ENCODE measurements around the gene ZNF732.
A peak's percentile ranks its signal among the peaks of the same experiment; 100 is the strongest.
"Not testable (repeated sequence)": the region's sequence is repeated elsewhere in the genome, so short reads cannot be mapped to it uniquely, and the experiment has no call there.

The ZNF732 gene

GRCh38 chr4:304969-305680 is at the start of gene ZNF732:
TSS of gene ZNF732 (minus strand) at chr4:305474. CDS start at chr4:305310, 164 bp downstream.
- DNase-seq (ENCODE audit: low read depth, low spot score): peak; percentile 95

- no peak for DNase-seq (ENCODE audit: low read depth, low spot score)
These were observed 34.7 kb upstream of the ZNF732 start for GRCh38 chr4:340011-340410.

DNA sequence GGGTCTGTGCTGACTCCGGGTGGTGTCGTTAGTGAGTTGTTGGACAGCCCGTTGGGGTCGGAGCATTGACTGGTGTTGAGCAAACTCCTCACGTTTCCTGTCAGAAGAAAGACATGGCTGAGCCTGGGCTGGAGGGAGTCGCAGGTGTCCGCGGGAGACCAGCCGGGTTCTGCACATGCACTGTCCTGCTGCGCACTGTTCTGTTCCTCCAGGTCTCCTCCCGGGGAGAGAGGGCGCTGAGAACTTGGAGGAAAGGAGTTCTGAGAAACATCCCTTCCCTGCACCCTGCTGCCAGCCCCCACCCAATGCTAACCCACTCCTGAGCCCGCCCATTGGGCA is 33.5 kb upstream of the ZNF732 start:
- peak; percentile 13 for DNase-seq (ENCODE audit: low read depth, low spot score)

DNA sequence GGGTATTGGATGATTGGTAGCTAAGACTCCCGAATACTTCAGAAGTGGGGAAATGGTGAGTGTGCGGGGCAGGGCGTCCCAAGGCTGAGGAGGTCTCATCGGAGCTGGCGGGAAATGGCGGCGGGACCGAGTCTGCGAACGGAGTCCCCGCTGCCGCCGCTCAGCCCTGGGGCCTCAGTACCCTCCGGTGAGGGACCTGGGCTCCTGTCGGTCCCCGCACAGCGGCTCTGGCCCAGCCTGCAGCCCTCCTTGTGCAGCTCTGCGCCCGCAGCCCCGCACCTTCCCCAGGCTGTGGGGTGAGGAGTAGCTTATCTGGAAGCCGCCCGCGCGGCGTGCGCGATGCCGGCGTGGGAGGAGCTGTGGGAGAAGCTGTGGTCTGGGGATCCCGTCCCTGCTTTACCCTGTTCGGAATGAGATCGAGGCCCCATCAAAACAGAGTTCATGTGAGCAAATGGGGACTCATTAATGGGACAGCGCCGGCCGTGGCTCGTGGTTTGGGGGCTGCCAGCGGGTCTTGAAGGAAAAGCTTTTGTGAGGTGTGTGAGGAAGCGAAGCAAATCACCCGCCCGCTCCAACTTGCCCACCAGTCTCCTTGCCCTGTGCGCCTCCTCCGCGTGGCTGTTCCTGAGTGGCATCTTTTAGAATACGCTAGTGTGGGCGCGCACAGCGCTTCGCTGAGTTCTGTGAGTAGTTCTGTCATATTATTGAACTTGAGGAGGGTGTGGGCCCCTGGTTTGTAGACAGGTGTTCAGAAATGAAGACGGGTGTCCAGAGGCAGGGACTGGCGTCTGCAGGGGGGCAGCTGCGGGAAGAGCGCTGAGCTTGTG is 32.9 kb upstream of the ZNF732 start:
- DNase-seq (ENCODE audit: low read depth, low spot score): no peak

DNA sequence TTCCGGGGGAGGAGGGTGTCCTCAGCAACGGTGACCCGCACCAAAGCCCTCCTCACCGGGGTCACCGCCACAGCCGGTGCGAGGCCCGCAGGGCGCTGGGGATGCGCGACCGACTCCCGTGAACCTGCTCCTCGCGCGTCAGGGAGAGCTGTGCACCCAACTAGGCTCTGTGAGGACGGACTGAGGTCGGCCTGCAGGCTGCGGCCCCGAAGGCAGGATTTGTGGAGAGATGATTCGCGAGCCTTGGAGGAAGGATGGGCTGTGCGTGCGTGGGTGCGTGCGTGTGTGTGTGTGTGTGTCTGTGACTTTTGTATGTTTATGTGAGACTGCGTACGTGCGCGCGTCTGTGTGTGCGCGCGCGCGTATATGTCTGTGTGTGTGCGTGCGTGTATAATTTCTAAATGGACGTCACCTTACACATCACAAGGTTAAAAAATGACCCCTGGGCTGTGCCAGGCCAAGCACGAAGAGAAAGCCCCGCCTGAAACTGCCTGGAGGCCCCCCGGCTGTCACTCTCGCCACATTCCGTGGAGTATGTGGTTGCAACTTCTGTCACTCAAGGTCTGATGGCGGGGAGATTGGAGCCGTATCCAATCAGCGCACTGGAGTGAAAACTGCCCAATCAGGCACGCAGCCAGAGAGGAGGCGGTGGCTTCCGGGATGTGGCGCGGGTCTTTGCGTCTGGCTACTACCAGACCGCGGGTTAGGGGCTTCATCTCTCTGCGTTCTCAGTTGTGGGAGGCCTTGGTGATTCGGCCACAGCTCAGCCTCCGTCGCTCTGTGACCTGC is 32.1 kb upstream of the ZNF732 start, which contains the start of gene ZNF141:
TSS of gene ZNF141 (plus strand) at position 672 of the 789 bp plus-strand sequence. CDS start 170 bp downstream, outside the sequence.
- peak; percentile 99 for DNase-seq (ENCODE audit: low read depth, low spot score)

- no peak for DNase-seq (ENCODE audit: low read depth, low spot score)
These were observed 31.5 kb upstream of the ZNF732 start for GRCh38 chr4:336893-337142.

DNA sequence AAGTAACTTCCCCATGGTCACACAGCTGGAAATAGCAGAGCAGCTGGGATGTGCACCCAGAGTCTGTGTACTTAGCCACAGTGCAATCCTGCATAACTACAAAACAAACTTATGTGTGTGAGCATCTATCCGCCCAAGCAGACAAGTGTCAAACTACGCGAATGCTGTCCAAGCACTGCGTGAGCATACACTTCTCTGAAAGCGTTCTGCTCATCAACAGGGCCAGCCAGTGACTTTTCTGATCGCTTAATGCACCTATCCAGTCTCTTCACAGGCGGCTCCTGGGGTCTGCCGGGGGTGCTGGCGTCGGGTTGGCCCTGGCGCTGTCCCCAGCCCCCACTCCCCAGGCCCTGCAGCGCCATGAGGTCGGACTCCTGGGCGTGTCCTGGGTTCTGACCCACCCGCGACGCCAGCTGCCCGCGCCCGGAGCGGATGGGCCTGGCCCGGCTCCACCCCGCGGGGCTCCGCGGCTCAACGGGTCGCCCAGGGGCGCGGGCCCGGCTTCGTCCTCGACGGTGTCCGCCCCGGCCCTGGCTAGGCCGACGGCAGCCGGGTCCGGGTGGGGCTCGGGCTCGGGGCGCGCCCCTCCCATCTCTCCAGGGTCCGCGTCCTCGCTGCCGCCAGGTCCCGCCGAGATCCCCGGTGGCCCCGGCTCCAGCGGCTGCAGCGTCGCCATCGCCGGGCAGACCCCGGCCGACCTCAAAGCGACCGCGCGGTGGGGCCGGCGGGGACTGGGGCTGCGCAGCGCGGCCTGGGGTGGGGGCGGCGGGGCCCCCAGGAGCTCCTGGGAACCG is 31.0 kb upstream of the ZNF732 start:
- DNase-seq (ENCODE audit: low read depth, low spot score): peak; percentile 15

GRCh38 chr4:335515-335914 is 30.2 kb upstream of the ZNF732 start:
- no peak for DNase-seq (ENCODE audit: low read depth, low spot score)

DNA sequence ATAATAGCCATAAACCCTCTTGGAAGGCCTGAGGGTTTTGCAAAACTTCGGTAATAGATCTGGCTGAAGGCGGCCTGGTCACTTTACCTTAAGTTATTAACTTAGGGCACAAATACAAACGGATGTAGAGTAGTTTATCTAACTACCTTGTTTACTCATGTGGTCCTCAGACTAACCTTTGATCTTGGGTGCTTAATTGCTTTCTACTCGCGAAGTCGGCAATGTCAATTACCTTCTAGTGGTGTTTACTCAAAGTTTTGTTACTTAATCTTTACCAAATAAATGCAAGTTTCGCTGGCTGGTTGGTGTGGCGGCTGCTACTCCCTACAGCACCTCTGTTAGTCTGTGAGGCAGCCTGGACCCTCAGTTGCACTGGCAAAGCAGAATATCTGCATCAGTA is 23.5 kb upstream of the ZNF732 start:
- DNase-seq (ENCODE audit: low read depth, low spot score): no peak

GRCh38 chr4:314296-314903 is 9.1 kb upstream of the ZNF732 start:
- no peak for DNase-seq (ENCODE audit: low read depth, low spot score)

DNA sequence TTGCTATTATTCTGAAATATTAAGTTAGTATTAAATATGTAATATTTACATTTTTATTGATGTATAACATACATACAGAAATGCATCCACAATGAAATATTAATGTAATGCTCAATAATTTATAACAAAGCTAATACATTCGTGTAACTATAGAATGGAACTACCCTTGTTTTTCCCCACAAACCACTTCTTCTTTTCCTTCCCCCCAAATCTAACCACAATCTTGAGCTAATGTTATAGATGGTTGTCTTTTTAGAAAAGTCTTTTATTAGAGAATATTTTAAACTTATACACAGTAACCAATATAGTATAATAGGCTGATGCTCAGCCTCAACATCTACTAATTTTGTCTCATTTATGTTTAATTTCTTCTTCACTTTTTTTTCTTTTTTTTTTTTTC is 4.5 kb upstream of the ZNF732 start:
- DNase-seq (ENCODE audit: low read depth, low spot score): no peak

GRCh38 chr4:306551-306961 is 1.3 kb upstream of the ZNF732 start:
- DNase-seq (ENCODE audit: low read depth, low spot score): no peak

DNA sequence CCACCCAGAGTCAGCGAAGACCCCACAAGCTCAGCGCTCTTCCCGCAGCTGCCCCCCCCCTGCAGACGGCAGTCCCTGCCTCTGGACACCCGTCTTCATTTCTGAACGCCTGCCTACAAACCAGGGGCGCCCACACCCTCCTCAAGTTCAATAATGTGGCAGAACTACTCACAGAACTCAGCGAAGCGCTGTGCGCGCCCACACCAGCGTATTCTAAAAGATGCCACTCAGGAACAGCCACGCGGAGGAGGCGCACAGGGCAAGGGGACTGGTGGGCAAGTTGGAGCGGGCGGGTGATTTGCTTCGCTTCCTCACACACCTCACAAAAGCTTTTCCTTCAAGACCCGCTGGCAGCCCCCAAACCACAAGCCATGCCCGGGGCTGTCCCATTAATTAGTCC is 758 bp downstream of the ZNF732 start:
- not testable (repeated sequence) for DNase-seq (ENCODE audit: low read depth, low spot score)

- DNase-seq (ENCODE audit: low read depth, low spot score): no peak
These were observed 2.9 kb downstream of the ZNF732 start for GRCh38 chr4:302381-302780.

DNA sequence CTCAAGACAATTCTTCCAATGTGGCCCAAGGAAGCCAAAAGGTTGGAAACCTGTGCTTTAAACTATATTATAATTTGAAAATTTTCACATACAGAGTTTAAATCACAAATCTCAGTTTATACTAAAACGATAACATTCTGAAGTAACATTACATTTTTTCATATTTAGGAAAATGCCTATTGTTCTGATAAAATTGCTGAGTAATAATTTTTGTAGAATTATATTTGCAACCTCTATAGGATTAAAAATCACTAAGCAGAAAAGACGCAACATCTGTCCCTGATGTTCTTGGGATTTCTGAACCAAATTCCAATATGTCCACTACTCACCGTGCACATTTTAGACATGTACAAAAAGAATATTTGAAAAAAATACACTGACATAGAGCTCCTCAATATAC is 10.5 kb downstream of the ZNF732 start:
- DNase-seq (ENCODE audit: low read depth, low spot score): no peak

DNA sequence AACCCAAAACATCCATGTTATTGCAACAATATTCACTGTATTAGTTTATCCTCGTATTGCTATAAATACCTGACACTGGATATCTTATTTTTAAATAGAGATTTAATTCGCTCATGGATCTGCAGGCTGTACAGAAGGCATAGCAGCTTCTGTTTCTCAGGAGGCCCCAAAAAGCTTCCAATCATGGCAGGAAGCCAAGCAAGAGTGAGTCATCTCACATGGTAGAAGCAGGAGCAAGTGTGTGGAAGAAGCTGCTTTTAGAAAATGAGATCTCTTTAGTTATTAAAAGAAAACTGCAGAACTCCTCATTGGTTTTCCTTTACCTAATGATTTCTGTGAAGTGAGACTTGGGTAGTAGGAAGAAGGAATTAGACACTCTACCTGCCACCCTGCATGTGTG is 16.4 kb downstream of the ZNF732 start:
- no peak for DNase-seq (ENCODE audit: low read depth, low spot score)

DNA sequence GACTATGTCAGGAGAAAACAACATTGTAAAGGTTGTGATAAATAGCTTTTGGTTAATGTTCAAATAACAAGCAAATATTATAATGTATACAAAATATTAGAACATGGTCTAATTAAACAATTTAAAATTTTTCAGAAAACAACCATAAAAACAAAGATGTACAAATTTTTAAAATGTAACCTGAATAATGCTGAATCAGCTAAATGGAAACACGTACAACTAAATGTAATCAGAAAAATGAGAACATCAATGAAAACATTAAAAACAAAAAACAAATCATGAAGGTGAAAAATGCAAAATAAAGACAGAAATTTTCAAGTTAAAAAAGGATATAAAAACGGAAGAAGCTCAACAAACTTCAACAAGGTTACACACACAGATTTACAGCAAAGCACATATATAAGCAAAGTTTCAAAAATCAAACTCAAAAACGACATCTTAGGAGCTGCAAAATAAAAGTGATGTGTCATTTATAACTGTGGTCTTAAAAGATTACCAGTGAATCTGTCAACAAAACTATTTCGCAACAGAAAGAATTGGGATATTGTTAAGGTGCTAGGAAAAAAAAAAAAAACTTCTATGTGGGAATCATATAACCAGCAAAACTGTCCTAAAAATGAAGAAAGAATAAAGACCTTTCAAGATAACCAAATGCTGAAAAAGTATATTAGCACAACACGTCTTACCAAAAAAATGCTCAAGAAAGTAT is 31.8 kb downstream of the ZNF732 start:
- DNase-seq (ENCODE audit: low read depth, low spot score): no peak

- DNase-seq (ENCODE audit: low read depth, low spot score): no peak
These were observed 33.7 kb downstream of the ZNF732 start for GRCh38 chr4:271492-272103.

GRCh38 chr4:259240-259639 is 46.0 kb downstream of the ZNF732 start:
- DNase-seq (ENCODE audit: low read depth, low spot score): peak; percentile 5

- no peak for DNase-seq (ENCODE audit: low read depth, low spot score)
These were observed 48.8 kb downstream of the ZNF732 start for GRCh38 chr4:256492-256891.

Measured in ELF-1 (cell line).